Astrocyte (in vitro differentiated cells and primary cell): ENCODE results near the gene ZDHHC14. TPM values are rescaled to one million over a fixed set of nuclear protein-coding genes. Genes with fewer than 3 reads are reported as not detected.

Experiments
- DNase-seq: peaks from one replicate; pipeline ENCODE4 v3.0.0-alpha.2; 2010; ENCODE audit warnings: low read depth
- FAIRE-seq: peaks from 2 replicates; lab custom pipeline; 2011; peaks lifted over from hg19 to GRCh38; lab: Jason Lieb, UNC
- H2AFZ ChIP-seq: 2 replicates; pipeline ENCODE4 v1.6.0; 2012; ENCODE audit warnings: low read depth, low read length, inconsistent platforms
- H3K27ac ChIP-seq: 2 replicates; pipeline ENCODE4 v1.5.1; 2011; ENCODE audit warnings: low read depth, low read length, inconsistent platforms
- H3K27me3 ChIP-seq: 2 replicates; pipeline ENCODE4 v1.6.0; 2011; ENCODE audit warnings: low read length, inconsistent platforms; ENCODE audit not compliant: insufficient read depth
- H3K36me3 ChIP-seq: 2 replicates; pipeline ENCODE4 v1.5.1; 2011; ENCODE audit warnings: low read length, inconsistent platforms; ENCODE audit not compliant: insufficient read depth
- H3K4me1 ChIP-seq: 2 replicates; pipeline ENCODE4 v1.5.1; 2011; ENCODE audit warnings: low read length, inconsistent platforms; ENCODE audit not compliant: insufficient read depth
- H3K4me2 ChIP-seq: 2 replicates; pipeline ENCODE4 v1.6.0; 2012; ENCODE audit warnings: low read length, inconsistent platforms
- H3K4me3 ChIP-seq: 2 replicates; pipeline ENCODE4 v1.5.1; 2011; ENCODE audit warnings: low read depth, mild to moderate bottlenecking, low read length, inconsistent platforms; ENCODE audit not compliant: insufficient read depth
- H3K79me2 ChIP-seq: 2 replicates; pipeline ENCODE4 v1.6.0; 2012; ENCODE audit warnings: mild to moderate bottlenecking, low read length, inconsistent platforms; ENCODE audit not compliant: insufficient read depth
- H3K9ac ChIP-seq: 2 replicates; pipeline ENCODE4 v1.6.0; 2012; ENCODE audit warnings: mild to moderate bottlenecking, low read length, inconsistent platforms
- H3K9me3 ChIP-seq: 2 replicates; pipeline ENCODE4 v1.5.1; 2012; ENCODE audit warnings: low read depth, mild to moderate bottlenecking, low read length, inconsistent platforms; ENCODE audit not compliant: insufficient read depth
- H4K20me1 ChIP-seq: 2 replicates; pipeline ENCODE4 v1.6.0; 2012; ENCODE audit warnings: low read length, inconsistent platforms; ENCODE audit not compliant: insufficient read depth
- H3K27ac Mint-ChIP-seq: one replicate; pipeline ENCODE4 v1.8.0; 2021; ENCODE audit warnings: mild to moderate bottlenecking, mixed read lengths; ENCODE audit not compliant: unreplicated experiment
- H3K27me3 Mint-ChIP-seq: one replicate; pipeline ENCODE4 v1.8.0; 2021; ENCODE audit warnings: low read depth, mixed read lengths; ENCODE audit not compliant: unreplicated experiment
- H3K36me3 Mint-ChIP-seq: one replicate; pipeline ENCODE4 v1.8.0; 2021; ENCODE audit warnings: low read depth, mixed read lengths; ENCODE audit not compliant: unreplicated experiment
- H3K4me1 Mint-ChIP-seq: one replicate; pipeline ENCODE4 v1.8.0; 2021; ENCODE audit warnings: low read depth, mixed read lengths; ENCODE audit not compliant: unreplicated experiment
- H3K4me3 Mint-ChIP-seq: one replicate; pipeline ENCODE4 v1.8.0; 2021; ENCODE audit warnings: mild to moderate bottlenecking, moderate library complexity, mixed read lengths; ENCODE audit not compliant: unreplicated experiment
- H3K9me3 Mint-ChIP-seq: one replicate; pipeline ENCODE4 v1.8.0; 2021; ENCODE audit warnings: mild to moderate bottlenecking, mixed read lengths; ENCODE audit not compliant: unreplicated experiment
- EZH2 ChIP-seq: IDR thresholded peaks from 2 replicates; pipeline ENCODE4 v1.6.1; 2012; ENCODE audit warnings: mild to moderate bottlenecking, low read length, inconsistent platforms; ENCODE audit not compliant: insufficient read depth
- total RNA-seq: library from RNA; stranded (reverse); gene quantifications from 2 replicates; pipeline ENCODE4 v1.2.1, GENCODE V29; 2021
- TF ChIP-seq, protein P1 (sequence below): IDR thresholded peaks from 2 replicates; pipeline ENCODE4 v1.5.1; 2011; ENCODE audit warnings: low read depth, mild to moderate bottlenecking, inconsistent platforms, low read length, moderate library complexity; ENCODE audit not compliant: insufficient read depth

ZDHHC14 gene
- total RNA-seq, 1 donor from 2014 or later, result 7.2 TPM

GRCh38 chr6:157685596-157686280, 304.7 kb downstream of the ZDHHC14 start:
- Mint-ChIP-seq H3K27ac (no peak overlapping the region), H3K36me3 (no peaks in the 10 kb centered on the region), H3K4me1 (no peaks in the 10 kb centered on the region), H3K27me3 (peaks cover 39% of the 10 kb centered on the region), H3K4me3 (no peak overlapping the region), H3K9me3 (peaks cover 3% of the 10 kb centered on the region)
- no peak for DNase-seq
- H3K4me1 ChIP-seq, result no peaks in the 10 kb centered on the region
- H4K20me1 ChIP-seq, result no peaks in the 10 kb centered on the region
- TF ChIP-seq, protein P1, sequence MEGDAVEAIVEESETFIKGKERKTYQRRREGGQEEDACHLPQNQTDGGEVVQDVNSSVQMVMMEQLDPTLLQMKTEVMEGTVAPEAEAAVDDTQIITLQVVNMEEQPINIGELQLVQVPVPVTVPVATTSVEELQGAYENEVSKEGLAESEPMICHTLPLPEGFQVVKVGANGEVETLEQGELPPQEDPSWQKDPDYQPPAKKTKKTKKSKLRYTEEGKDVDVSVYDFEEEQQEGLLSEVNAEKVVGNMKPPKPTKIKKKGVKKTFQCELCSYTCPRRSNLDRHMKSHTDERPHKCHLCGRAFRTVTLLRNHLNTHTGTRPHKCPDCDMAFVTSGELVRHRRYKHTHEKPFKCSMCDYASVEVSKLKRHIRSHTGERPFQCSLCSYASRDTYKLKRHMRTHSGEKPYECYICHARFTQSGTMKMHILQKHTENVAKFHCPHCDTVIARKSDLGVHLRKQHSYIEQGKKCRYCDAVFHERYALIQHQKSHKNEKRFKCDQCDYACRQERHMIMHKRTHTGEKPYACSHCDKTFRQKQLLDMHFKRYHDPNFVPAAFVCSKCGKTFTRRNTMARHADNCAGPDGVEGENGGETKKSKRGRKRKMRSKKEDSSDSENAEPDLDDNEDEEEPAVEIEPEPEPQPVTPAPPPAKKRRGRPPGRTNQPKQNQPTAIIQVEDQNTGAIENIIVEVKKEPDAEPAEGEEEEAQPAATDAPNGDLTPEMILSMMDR, result no peak
- TF ChIP-seq EZH2, result no peak
- no peak overlapping the region for H3K4me2 ChIP-seq
- H3K79me2 ChIP-seq, result no peaks in the 10 kb centered on the region
- H3K9ac ChIP-seq, result no peak overlapping the region
- H3K36me3 ChIP-seq, result no peaks in the 10 kb centered on the region
- no peak overlapping the region for H2AFZ ChIP-seq
- peaks cover 9% of the 10 kb centered on the region for H3K27me3 ChIP-seq
- H3K27ac ChIP-seq, result no peak overlapping the region
- H3K9me3 ChIP-seq, result no peaks in the 10 kb centered on the region
- no peak for FAIRE-seq
- H3K4me3 ChIP-seq, result no peak overlapping the region

GRCh38 chr6:157688275-157688959, 307.4 kb downstream of the ZDHHC14 start:
- no peak overlapping the region for H3K4me2 ChIP-seq
- H2AFZ ChIP-seq, result no peak overlapping the region

More at GRCh38 chr6:157688275-157688959, 307.4 kb downstream of the ZDHHC14 start:
- no peak for FAIRE-seq
- H3K36me3 Mint-ChIP-seq, result no peaks in the 10 kb centered on the region
- Histone ChIP-seq H3K9me3 (no peaks in the 10 kb centered on the region), H3K27ac (no peak overlapping the region), H3K27me3 (peaks cover 16% of the 10 kb centered on the region), H3K36me3 (no peaks in the 10 kb centered on the region), H3K4me3 (no peak overlapping the region), H4K20me1 (no peaks in the 10 kb centered on the region), H3K9ac (no peak overlapping the region), H3K4me1 (no peaks in the 10 kb centered on the region), H3K79me2 (no peaks in the 10 kb centered on the region)
- no peak for TF ChIP-seq EZH2
- TF ChIP-seq, protein P1, result no peak
- peaks cover 55% of the 10 kb centered on the region for H3K27me3 Mint-ChIP-seq
- no peak overlapping the region for H3K4me3 Mint-ChIP-seq
- no peaks in the 10 kb centered on the region for H3K4me1 Mint-ChIP-seq
- DNase-seq, result no peak
- H3K9me3 Mint-ChIP-seq, result peaks cover 3% of the 10 kb centered on the region
- no peak overlapping the region for H3K27ac Mint-ChIP-seq
